Measurements from ENCODE around the gene FNDC7.
"Not testable (repeated sequence)": the region's sequence is repeated elsewhere in the genome, so short reads cannot be mapped to it uniquely, and the experiment has no call there.

FNDC7 gene

DNA sequence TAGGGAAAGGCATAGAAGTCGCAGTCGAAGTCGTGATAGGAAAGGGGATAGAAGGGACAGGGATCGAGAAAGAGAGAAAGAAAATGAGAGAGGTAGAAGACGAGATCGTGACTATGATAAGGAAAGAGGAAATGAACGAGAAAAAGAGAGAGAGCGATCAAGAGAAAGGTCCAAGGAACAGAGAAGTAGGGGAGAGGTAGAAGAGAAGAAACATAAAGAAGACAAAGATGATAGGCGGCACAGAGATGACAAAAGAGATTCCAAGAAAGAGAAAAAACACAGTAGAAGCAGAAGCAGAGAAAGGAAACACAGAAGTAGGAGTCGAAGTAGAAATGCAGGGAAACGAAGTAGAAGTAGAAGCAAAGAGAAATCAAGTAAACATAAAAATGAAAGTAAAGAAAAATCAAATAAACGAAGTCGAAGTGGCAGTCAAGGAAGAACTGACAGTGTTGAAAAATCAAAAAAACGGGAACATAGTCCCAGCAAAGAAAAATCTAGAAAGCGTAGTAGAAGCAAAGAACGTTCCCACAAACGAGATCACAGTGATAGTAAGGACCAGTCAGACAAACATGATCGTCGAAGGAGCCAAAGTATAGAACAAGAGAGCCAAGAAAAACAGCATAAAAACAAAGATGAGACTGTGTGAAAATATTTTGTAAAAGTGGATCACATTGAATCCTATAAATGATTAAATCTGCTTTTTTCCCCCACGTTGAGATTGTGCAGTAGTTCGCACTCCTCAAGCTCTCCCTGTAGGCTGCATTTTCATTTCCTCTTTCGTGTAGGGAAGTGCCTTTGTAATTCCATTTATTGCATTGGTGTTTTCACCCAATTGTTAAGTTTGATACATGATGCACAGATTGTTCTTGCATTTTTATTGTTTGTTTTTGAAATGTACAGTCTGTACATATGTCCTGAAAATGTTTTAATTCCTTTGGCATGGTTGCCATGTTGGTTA, 13.1 kb upstream of the FNDC7 start:
- no peak for FAIRE-seq

DNA sequence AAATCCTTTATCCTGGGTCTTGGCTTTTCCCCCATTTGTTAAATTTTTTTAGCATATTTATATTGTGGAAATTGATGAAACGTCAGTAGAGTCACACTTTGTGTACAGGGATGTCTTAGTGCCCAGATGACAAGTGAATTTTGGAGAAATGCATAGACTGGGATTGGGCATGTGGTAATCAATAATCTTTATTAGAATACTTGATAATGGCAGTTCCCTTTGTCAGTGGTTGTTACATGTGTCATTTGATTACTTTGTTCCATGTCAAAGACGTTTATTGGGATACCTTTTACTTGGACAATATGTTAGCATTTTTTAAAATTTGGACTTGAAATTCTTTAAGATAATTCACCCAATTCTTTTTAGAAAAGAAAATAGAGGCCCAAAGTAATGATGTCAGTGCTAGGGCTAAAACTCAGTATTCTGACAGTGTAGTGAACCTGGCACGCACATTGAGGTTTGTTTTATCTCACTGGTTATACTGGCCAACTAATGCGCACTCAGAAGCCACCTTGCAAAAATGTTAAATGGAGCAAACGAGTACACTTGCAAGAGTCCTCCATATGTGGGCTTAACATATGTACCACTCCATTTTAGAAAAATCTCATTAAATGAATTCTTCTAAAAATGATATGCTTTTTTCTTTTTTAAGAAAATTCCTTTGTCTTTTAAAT, 11.4 kb upstream of the FNDC7 start:
- no peak for FAIRE-seq

DNA sequence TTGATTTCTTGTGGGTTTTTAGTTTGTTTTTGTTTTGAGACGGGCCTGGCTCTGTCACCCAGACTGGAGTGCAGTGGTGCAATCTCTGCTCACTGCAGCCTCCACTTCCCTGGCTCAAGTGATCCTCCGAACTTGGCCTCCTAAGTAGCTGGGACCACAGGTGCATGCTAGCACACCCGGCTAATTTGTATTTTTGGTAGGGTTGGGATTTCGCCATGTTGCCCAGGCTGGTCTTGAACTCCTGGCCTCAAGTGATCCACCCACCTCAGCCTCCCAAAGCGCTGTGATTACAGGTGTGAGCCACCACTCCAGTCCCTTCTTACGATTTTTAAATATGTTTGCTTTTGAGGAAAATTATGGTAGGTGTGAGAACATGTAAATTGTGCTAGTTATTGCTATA, 10.6 kb upstream of the FNDC7 start:
- not testable (repeated sequence) for FAIRE-seq

DNA sequence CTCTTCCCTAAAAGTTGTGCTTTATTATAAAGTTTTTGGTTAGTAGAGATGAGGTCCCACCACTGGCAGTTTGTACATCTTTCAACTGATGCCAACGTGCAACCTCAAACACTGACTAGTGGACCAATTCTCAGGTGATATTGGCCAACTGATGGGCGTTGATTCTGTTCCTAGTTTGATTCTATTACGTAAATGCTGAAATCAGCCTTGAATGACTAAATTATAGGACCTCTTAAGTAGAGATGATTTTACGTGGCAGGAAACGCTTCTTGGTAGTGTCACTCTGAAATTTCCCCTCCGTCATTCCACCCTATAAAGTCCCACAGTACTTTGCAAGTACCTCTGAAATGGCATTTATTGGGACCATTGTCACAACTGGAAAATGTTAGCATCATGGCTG, 8.8 kb upstream of the FNDC7 start:
- FAIRE-seq: no peak

DNA sequence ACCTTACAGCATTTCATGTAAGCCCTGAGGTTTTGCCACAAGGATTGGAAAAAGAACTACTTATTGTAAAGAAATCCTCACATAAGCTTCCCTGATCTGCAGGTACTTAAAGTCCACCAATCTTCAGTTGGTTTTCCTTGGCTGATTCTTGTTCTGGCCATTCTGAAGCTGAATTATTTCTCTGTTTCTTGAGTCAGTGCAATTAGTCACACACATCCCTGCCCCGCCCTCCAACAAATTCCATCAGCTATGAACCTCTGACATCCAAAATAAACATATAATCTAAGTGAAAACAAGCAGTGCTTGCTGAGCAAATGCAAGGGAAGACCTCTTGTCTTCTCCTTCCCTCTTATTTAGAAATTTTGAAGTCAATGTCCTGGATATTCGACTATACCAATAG, 8.2 kb upstream of the FNDC7 start:
- FAIRE-seq: no peak

- no peak for FAIRE-seq
These were observed 6.1 kb upstream of the FNDC7 start for GRCh38 chr1:108706643-108707042.

DNA sequence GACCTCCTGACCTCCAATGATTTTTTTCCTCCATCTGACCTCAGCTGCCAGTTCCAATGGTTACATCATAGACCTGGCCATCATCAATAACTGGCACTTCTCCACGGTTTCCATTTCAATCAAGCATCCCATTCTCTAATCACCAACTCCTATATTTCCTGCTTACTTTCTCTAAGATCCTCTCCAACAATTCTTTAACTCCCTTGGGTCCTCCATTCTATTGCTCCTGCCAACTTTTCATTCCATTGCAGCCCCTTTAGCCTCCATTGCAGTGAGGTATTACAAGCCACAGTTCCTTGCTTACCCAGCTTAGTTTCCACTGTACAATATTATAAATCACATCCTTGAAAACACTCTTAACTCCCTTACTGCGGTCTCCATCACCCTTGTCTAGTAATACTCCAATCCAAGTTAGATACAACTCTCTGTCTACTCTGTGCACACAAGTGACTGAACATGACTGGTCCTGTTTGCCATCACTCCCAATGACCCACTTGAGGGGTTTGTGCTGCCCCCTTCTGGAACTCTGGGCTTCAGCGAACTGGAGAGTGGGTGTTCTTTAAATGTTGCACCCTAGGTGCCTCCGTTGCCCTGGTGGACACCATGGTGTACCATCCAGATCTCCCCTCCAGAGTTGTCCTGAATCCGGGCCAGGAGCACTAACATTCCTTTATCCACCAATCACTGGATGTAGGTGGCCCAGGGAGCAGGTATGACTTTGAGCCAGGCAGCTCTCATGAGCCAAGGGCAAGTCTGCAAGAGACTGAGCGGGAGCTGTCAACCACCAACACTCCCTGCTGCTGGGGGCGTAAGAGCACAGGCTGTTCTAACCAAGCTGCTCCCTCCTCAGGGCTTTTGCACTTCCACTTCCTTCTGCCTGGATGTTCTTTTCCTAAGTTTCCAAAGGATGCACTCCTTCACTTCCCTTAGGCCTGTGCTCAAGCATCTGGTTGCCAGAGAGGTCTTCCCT, 3.7 kb upstream of the FNDC7 start:
- no peak for FAIRE-seq

GRCh38 chr1:108715932-108716331, 3.2 kb downstream of the FNDC7 start:
- no peak for FAIRE-seq

DNA sequence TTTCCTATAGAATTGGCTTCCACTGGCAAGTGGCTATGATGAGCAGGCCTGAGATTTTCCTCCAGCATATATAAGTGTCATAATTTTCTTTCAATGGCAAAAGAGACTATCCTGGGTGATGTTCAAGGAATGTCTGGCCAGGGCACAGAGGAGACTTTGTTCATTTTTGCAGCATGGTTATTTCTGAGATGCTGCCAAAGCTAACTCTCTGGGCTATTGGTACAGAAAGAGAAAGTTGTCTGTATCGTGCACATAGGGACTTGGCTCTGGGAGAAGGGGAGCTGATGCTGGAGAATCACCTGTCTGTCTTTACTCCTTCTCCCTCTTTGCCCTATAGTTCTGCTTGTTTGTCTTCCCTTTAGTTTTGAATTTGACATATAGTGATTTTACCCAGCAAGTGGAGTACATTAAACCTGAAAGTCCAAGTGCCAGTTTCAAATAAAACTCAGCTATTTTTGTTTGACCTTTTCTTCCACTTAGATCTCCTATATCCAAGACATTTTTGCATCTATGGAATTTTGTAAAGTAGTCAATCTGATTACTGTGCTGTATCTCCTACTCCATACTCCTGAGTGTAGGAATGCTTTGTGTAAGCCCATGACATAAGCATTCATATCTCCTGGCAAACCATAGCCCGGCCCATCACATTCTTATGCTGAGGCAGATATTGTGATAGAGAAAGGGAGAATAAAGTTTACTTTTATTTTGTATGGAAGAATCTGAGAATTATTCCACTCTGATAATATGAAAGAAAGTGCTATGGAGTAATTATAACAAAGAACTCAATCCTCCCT, 3.9 kb downstream of the FNDC7 start:
- FAIRE-seq: no peak

DNA sequence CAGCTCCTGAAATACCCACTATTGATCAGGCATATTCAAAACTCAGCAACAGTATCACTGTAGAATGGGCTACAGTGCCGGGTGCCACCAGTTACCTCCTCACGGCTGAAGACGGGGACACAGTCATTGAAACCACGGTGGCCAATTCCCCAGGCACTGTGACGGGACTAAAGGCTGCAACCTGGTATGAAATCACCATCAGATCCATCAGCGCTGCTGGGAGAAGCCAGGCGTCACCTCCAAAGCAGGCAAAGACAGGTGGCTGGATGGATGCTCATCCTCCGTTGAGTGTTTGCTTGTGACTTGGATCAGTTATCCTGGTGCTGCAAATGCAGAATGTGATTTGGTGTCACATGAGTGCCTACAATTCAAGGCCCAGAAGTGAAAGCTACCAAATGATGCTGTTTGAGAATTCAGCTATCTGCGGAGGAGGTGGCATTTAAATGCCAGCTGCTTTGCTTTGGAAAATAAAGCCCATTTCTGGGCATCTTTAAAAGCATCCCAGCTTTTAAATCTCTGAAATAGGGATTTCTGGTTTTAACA, 5.1 kb downstream of the FNDC7 start:
- no peak for FAIRE-seq

- no peak for FAIRE-seq
These were observed 6.4 kb downstream of the FNDC7 start for GRCh38 chr1:108718927-108719655.

- no peak for FAIRE-seq
These were observed 7.1 kb downstream of the FNDC7 start for GRCh38 chr1:108719656-108720435.

GRCh38 chr1:108722292-108722691, 9.6 kb downstream of the FNDC7 start:
- no peak for FAIRE-seq

DNA sequence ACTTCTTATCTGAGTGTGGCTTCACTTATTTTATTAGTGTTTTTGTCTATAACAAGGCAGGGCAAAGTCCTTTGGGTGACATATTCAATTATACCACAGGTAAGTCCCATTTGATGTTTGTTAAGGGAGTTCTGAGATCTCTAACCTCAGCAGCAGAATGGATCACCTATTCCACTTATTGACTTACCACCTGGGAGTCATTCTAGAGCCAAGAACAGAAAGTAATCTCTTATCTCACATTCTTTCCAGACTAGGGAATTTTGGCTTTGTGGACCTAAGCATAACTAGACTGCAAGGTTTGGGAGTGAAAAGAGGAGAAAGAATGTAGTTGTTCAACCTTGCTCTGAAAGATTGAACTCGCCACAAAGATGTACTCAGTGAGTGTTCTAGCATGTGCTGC, 13.2 kb downstream of the FNDC7 start:
- no peak for FAIRE-seq

DNA sequence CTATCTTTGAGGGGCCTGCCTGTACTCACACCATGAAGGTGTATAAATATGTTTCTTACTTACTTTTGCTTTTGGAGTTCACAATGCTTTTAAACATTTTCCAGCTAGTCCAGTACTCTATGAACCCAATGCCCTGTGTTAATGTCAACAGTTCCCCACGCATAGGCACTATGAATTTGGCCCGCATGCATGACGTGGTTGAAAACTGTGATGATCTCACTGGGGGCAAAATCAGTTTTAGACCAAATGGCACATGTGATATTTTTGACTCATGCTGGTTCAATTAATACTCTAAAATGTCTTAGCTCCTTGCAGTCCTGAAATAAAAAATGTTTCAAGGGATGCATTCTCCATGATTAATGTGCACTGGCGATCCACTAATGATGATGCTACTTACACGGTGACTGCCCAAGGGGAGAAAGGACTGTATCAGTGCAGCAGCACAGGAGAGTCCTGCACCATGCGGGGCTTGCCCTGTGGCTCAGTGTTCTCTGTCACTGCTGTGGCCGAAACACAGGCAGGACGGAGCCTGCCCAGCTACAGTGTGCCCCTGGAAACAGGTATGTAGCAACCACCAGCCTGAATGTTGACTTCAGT, 15.7 kb downstream of the FNDC7 start:
- no peak for FAIRE-seq

GRCh38 chr1:108729481-108729880, 16.8 kb downstream of the FNDC7 start:
- no peak for FAIRE-seq

GRCh38 chr1:108732398-108732797, 19.7 kb downstream of the FNDC7 start:
- no peak for FAIRE-seq

GRCh38 chr1:108734171-108734865, 21.6 kb downstream of the FNDC7 start:
- no peak for FAIRE-seq

DNA sequence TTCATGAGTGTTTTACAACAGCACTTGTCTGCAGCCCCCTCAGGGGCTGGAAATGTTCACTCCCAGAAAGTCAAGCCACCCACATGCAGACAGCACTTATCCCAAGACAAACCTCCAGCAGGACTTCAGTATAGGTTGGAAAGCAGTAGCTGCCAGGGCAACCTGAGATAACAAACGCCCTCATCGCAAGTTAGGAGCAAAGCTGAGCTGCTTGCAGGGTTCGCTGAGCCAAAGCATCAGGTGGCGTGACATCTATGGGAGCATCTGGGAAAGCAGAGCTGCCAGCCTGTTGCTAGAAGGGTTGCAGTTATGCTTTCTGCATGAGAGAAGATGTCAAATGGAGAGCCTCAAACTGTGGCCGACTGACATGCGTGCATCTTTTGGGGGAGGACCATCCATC, 29.5 kb downstream of the FNDC7 start:
- no peak for FAIRE-seq
